ENCODE results near the gene MTRF1.

DNA sequence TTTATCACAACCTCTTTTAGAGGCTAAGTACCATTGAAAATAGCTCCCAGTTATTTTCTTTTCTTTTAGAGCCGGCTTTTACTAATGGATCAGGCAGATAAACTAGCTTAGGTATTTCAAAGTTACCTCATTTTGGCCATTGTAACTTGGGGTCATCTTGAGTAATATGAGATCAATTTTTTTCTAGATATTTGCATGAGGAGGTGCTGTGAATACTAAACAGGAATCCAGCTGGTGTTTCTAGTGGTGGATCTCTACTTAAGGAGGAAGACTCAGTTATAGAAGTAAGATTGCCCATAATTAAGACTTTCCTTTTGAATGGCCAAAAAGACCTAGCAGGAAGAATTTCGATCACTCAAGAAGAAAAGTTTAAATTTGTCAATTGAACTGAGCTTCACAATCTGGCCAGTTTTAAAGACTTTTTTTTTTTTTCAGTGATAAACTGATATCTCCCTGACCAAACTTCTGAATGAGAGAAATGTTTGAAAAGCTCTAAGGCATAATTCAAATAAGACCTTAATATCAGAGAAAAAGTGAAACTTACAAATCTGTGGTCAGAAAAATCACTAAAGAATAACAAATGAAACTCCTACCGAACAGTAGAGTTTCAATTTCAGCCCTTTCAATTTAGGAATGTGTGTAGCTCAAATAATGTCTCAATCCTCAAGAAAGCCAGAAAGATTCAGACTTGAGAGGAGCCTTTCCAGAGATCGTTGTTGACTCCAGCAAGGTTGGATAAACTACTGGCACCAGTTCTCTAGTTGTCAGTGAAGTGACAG lies 36.1 kb upstream of the MTRF1 start:
- TF ChIP-seq, protein P1, sequence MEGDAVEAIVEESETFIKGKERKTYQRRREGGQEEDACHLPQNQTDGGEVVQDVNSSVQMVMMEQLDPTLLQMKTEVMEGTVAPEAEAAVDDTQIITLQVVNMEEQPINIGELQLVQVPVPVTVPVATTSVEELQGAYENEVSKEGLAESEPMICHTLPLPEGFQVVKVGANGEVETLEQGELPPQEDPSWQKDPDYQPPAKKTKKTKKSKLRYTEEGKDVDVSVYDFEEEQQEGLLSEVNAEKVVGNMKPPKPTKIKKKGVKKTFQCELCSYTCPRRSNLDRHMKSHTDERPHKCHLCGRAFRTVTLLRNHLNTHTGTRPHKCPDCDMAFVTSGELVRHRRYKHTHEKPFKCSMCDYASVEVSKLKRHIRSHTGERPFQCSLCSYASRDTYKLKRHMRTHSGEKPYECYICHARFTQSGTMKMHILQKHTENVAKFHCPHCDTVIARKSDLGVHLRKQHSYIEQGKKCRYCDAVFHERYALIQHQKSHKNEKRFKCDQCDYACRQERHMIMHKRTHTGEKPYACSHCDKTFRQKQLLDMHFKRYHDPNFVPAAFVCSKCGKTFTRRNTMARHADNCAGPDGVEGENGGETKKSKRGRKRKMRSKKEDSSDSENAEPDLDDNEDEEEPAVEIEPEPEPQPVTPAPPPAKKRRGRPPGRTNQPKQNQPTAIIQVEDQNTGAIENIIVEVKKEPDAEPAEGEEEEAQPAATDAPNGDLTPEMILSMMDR (IDR thresholded peaks at IDR 0.05) = no peak
- no peak for TF ChIP-seq POLR2AphosphoS5 (IDR thresholded peaks at IDR 0.05)
- TF ChIP-seq POLR2A (IDR thresholded peaks at IDR 0.05) = no peak

All from prostate gland (tissue), 2 donors.